SU-DHL-6 (cell line): Measurements from ENCODE around the gene TSPAN31.

Experiments
- CTCF ChIP-seq: fragments of 200-600 bp; sonication (generic); IDR thresholded peaks from one replicate; pipeline ENCODE4 v1.5.1; 2017; ENCODE audit warnings: antibody characterized with exemption, mild to moderate bottlenecking, low read length, moderate library complexity; ENCODE audit not compliant: insufficient read depth, poor library complexity, severe bottlenecking
- EZH2phosphoT487 ChIP-seq: fragments of 200-600 bp; sonication (generic), shearing (Covaris generic); conservative IDR thresholded peaks from 2 replicates; pipeline ENCODE4 v1.6.1; 2018; ENCODE audit warnings: mild to moderate bottlenecking, antibody characterized with exemption, low read length, moderate library complexity, mixed read lengths

DNA sequence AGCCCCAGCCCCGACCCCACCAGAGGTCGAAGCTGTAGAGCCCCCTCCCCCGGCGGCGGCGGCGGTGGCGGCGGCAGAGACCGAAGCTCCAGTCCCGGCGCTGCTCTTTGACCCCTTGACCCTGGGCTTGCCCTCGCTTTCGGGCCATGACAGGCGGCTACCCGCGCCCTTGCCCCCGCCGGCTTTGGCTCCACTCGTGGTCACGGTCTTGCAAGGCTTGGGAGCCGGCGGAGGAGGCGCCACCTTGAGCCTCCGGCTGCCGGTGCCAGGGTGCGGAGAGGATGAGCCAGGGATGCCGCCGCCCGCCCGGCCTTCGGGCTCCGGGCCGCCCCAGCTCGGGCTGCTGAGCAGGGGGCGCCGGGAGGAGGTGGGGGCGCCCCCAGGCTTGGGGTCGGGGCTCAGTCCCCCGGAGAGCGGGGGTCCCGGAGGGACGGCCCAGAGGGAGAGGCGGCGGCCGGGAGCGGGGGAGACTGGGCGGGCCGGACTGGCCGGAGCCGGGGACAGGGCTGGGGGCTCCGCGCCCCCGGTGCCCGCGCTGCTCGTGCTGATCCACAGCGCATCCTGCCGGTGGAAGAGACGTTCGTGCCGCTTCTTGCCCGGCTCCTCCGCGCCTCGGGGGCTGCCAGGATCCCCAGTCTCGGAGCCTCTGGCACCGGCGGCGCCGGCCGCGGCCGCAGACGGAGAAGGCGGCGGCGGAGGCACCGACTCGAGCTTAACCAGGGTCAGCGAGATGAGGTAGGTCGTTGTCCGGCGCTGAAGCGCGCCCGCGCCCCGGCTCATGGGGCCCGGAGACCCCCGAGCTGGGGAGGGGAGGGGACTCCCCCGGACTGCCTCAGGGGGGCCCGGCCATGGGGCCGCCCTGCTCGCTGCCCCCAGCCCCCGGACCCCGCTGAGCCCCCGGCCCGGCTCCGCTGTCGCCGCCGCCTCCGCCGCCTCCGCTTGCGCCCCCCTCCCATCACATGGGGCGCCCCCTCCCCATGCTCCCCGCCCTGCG, 7.1 kb upstream of the TSPAN31 start:
- TF ChIP-seq CTCF (no peak), EZH2phosphoT487 (no peak)
